Endothelial cell of umbilical vein (primary cell): ENCODE results near the gene FTO. TPM values are rescaled to one million over a fixed set of nuclear protein-coding genes. Genes with fewer than 3 reads are reported as not detected.

Experiments
- BruUV-seq: library from RNA; stranded (reverse); fragments of 400-500 nt; replicated peaks from 2 replicates; lab custom pipeline; 2021; lab: Mats Ljungman, UMichigan
- CTCF ChIA-PET: fragments of 300-600, 350-600 bp; sonication (Branson Sonifier 250); formaldehyde crosslinking; loops from one replicate; lab custom pipeline; 2021; ENCODE audit warnings: antibody characterized with exemption, inconsistent platforms; lab: Charles Lee
- POLR2A ChIA-PET: fragments of 300-600, 350-600 bp; sonication (Branson Sonifier 250); formaldehyde crosslinking; loops from one replicate; lab custom pipeline; 2021; ENCODE audit warnings: antibody characterized with exemption, inconsistent platforms; lab: Charles Lee
- DNase-seq: peaks from one replicate; pipeline ENCODE4 v3.0.0-alpha.2; 2011; ENCODE audit warnings: low read depth, low spot score
- FAIRE-seq: peaks from 2 replicates; lab custom pipeline; 2011; peaks lifted over from hg19 to GRCh38; lab: Jason Lieb, UNC
- H2AFZ ChIP-seq: 2 replicates; pipeline ENCODE4 v1.6.0; 2012; ENCODE audit warnings: low read depth, low read length, control low read depth, inconsistent platforms
- H3K27ac ChIP-seq: 2 replicates; pipeline ENCODE4 v1.5.1; 2011; ENCODE audit warnings: low read depth, mild to moderate bottlenecking, control low read depth, low read length, moderate library complexity; ENCODE audit not compliant: insufficient read depth
- H3K27me3 ChIP-seq, 2 experiments: 2 replicates each; pipeline versions ENCODE4 v1.6.0 to v1.6.1; 2011; ENCODE audit warnings: low read length in 2 of 2, mixed read lengths in 1 of 2; ENCODE audit not compliant: control insufficient read depth in 2 of 2, insufficient read depth in 2 of 2
- H3K36me3 ChIP-seq, 2 experiments: 2 replicates in 1 of 2; 3 replicates in 1 of 2; pipeline ENCODE4 v1.5.1; 2011; ENCODE audit warnings: low read length in 2 of 2, mild to moderate bottlenecking in 1 of 2, moderate library complexity in 1 of 2; ENCODE audit not compliant: control insufficient read depth in 2 of 2, insufficient read depth in 2 of 2; ENCODE audit errors: extremely low read depth in 1 of 2
- H3K4me1 ChIP-seq: 3 replicates; pipeline ENCODE4 v1.5.1; 2011; ENCODE audit warnings: mild to moderate bottlenecking, low read length; ENCODE audit not compliant: control insufficient read depth, insufficient read depth; ENCODE audit errors: extremely low read depth
- H3K4me2 ChIP-seq: 2 replicates; pipeline ENCODE4 v1.6.1; 2011; ENCODE audit warnings: low read length, control low read depth, mixed read lengths; ENCODE audit not compliant: insufficient read depth
- H3K4me3 ChIP-seq, 3 experiments: fragments of 200-600 bp in 1 of 3; sonication (generic), shearing (Covaris generic) in 1 of 3; replicated peaks in 1 of 3; 2 replicates each; pipeline ENCODE4 v1.5.1; 2011 to 2016; ENCODE audit warnings: control low read depth in 3 of 3, low read length in 3 of 3, mild to moderate bottlenecking in 2 of 3, inconsistent platforms in 1 of 3, low read depth in 1 of 3, moderate library complexity in 1 of 3; ENCODE audit not compliant: insufficient read depth in 1 of 3
- H3K79me2 ChIP-seq: 2 replicates; pipeline ENCODE4 v1.6.0; 2012; ENCODE audit warnings: low read length, inconsistent platforms; ENCODE audit not compliant: control insufficient read depth, insufficient read depth
- H3K9ac ChIP-seq: replicated peaks from 2 replicates; pipeline ENCODE3; 2011; ENCODE audit warnings: low read length, control low read depth; ENCODE audit not compliant: insufficient read depth; ENCODE audit errors: extremely low read depth
- H3K9me1 ChIP-seq: replicated peaks from 3 replicates; pipeline ENCODE4 v1.6.0; 2011; ENCODE audit warnings: mild to moderate bottlenecking, low read length; ENCODE audit not compliant: control insufficient read depth, insufficient read depth; ENCODE audit errors: extremely low read depth
- H3K9me3 ChIP-seq: replicated peaks from 2 replicates; pipeline ENCODE4 v1.5.1; 2012; ENCODE audit warnings: low read length, inconsistent platforms; ENCODE audit not compliant: control insufficient read depth, insufficient read depth
- H4K20me1 ChIP-seq: replicated peaks from 2 replicates; pipeline ENCODE3; 2011; ENCODE audit warnings: mild to moderate bottlenecking, low read length; ENCODE audit not compliant: control insufficient read depth, insufficient read depth; ENCODE audit errors: extremely low read depth
- EZH2 ChIP-seq: IDR thresholded peaks from 2 replicates; pipeline ENCODE4 v1.6.1; 2012; ENCODE audit warnings: borderline replicate concordance, low read depth, mild to moderate bottlenecking, moderate library complexity, low read length, inconsistent platforms; ENCODE audit not compliant: severe bottlenecking
- GATA2 ChIP-seq: IDR thresholded peaks from 2 replicates; pipeline ENCODE4 v1.7.0; 2011; ENCODE audit warnings: low read depth, mild to moderate bottlenecking, moderate library complexity, mixed read lengths, low read length; ENCODE audit not compliant: insufficient read length, insufficient read depth
- JUN ChIP-seq: IDR thresholded peaks from 2 replicates; pipeline ENCODE4 v1.6.1; 2011; ENCODE audit warnings: borderline replicate concordance, low read depth; ENCODE audit not compliant: insufficient read length, insufficient read depth
- POLR2A ChIP-seq: IDR thresholded peaks from 2 replicates; pipeline ENCODE4 v1.6.1; 2012; ENCODE audit warnings: low read depth, mild to moderate bottlenecking, control low read depth, low read length
- POLR2AphosphoS5 ChIP-seq: IDR thresholded peaks from 2 replicates; pipeline ENCODE4 v1.6.1; 2012; ENCODE audit warnings: low read depth, mild to moderate bottlenecking, control low read depth, low read length, moderate library complexity; ENCODE audit not compliant: insufficient read depth
- dilution Hi-C: fragments of 300-500 bp; cut with MboI; formaldehyde crosslinking; loops from one replicate; pipeline ENCODE4 v1.15.0; 2019; ENCODE audit warnings: low sequenced_read_pairs; ENCODE audit not compliant: extremely low pct_ligation_motif_present
- intact Hi-C: fragments of 100-400 bp; cut with micrococcal nuclease; formaldehyde crosslinking; loops from one replicate; pipeline ENCODE4 v1.10.0; 2022
- polyA plus RNA-seq, 4 experiments: library from polyadenylated mRNA; depleted of rRNA in 3 of 4; stranded (reverse) in 3 of 4; unstranded in 1 of 4; fragments of >200 nt; gene quantifications; 2 replicates each; pipeline versions ENCODE4 v1.2.1 to v1.2.3, GENCODE V29; 2011 to 2012; ENCODE audit warnings: missing spikeins in 1 of 4
- total RNA-seq: library from RNA; stranded (reverse); gene quantifications from 2 replicates; pipeline ENCODE4 v1.2.3, GENCODE V29; 2021

FTO gene
- total and polyA plus RNA-seq, 2 donors (not counting 3 experiments of a cell fraction or from before 2014, with no cell fraction given): 48.6 to 87.1 TPM

DNA sequence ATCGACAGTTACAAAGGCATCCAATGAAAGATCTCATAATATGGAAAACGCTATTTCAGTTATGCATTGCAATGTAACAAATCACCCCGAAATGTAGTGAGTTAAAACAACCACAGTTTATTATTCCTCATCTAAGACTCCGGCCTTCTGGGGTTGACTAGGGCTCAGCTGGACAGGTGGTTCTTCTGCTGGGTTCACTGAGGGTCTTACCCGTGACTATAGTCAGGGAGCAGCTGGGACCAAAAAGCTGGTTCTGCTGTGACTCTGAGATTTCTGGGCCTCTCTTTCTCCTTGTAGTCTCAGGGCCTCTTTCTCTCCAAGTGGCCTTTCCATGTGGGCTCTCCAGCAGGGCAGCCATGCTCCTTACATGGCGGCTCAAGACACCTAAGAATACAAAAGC is 386.6 kb downstream of the FTO start:
- Histone ChIP-seq H4K20me1 (no peaks in the 10 kb centered on the region), H3K9me3 (no peaks in the 10 kb centered on the region), H2AFZ (no peak overlapping the region), H3K4me3 (no peak overlapping the region), H3K79me2 (no peaks in the 10 kb centered on the region), H3K9ac (no peak overlapping the region), H3K4me2 (no peak overlapping the region), H3K9me1 (no peaks in the 10 kb centered on the region), H3K36me3 (no peaks in the 10 kb centered on the region), H3K27me3 (no peaks in the 10 kb centered on the region), H3K27ac (no peak overlapping the region), H3K4me1 (no peaks in the 10 kb centered on the region)
- no peak for DNase-seq
- no peak for FAIRE-seq
- ChIA-PET CTCF (no interaction called here), POLR2A (no interaction called here)
- intact Hi-C loops: no loop called here
- TF ChIP-seq GATA2 (no peak), POLR2AphosphoS5 (no peak), JUN (no peak), EZH2 (no peak), POLR2A (no peak)
- no TSS peak for BruUV-seq
- dilution Hi-C loops: no loop called here

DNA sequence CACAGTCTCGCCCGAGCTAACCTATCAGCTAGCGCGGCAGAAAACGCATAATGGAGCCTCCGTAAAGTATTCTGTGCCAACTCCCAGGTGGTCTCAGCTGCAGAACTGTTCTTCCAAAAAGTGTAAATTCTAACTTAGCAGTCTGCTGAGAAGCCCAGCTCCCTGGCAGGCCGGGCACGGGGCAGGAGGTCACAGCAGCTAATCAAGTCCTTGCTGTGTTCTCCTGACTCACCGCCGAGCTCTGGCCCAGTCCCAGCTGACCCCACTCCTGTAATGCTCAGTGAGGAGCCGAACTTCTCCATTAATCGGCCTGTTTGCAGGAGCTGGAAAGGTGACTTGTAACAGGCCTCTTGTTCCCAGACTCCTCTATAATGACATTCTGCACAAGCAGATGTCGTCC is 389.3 kb downstream of the FTO start:
- intact Hi-C loops: no loop called here
- no peak for DNase-seq
- Histone ChIP-seq H3K4me3 (no peak overlapping the region), H2AFZ (no peak overlapping the region), H3K27ac (no peak overlapping the region), H3K4me2 (no peak overlapping the region), H3K27me3 (no peaks in the 10 kb centered on the region), H3K4me1 (no peaks in the 10 kb centered on the region), H3K9me3 (no peaks in the 10 kb centered on the region), H3K9me1 (no peaks in the 10 kb centered on the region), H3K36me3 (no peaks in the 10 kb centered on the region), H3K79me2 (no peaks in the 10 kb centered on the region), H3K9ac (no peak overlapping the region), H4K20me1 (no peaks in the 10 kb centered on the region)
- TF ChIP-seq GATA2 (no peak), POLR2A (no peak)
- dilution Hi-C loops: no loop called here
- BruUV-seq: no TSS peak
- POLR2A ChIA-PET: no interaction called here
- CTCF ChIA-PET: no interaction called here
- no peak for FAIRE-seq
